Glutamatergic neuron (in vitro differentiated cells): ENCODE measurements around the gene GUCY1A2. TPM values are rescaled to one million over a fixed set of nuclear protein-coding genes. Genes with fewer than 3 reads are reported as not detected.

Experiments
- DNase-seq: peaks from one replicate; pipeline ENCODE4 v3.0.0; 2022
- H3K27ac Mint-ChIP-seq: one replicate; pipeline ENCODE4 v1.8.0; 2020; ENCODE audit warnings: mild to moderate bottlenecking, mixed read lengths, inconsistent platforms; ENCODE audit not compliant: unreplicated experiment
- H3K27me3 Mint-ChIP-seq: one replicate; pipeline ENCODE4 v1.8.0; 2020; ENCODE audit warnings: mild to moderate bottlenecking, moderate library complexity, mixed read lengths, inconsistent platforms; ENCODE audit not compliant: unreplicated experiment
- H3K36me3 Mint-ChIP-seq: one replicate; pipeline ENCODE4 v1.8.0; 2020; ENCODE audit warnings: mild to moderate bottlenecking, mixed read lengths, inconsistent platforms; ENCODE audit not compliant: unreplicated experiment
- H3K4me1 Mint-ChIP-seq: one replicate; pipeline ENCODE4 v1.8.0; 2020; ENCODE audit warnings: mild to moderate bottlenecking, low read depth, mixed read lengths, inconsistent platforms; ENCODE audit not compliant: unreplicated experiment
- H3K4me3 Mint-ChIP-seq: one replicate; pipeline ENCODE4 v1.8.0; 2020; ENCODE audit warnings: mild to moderate bottlenecking, mixed read lengths, inconsistent platforms; ENCODE audit not compliant: unreplicated experiment
- H3K9me3 Mint-ChIP-seq: one replicate; pipeline ENCODE4 v1.8.0; 2020; ENCODE audit warnings: mild to moderate bottlenecking, moderate library complexity, mixed read lengths, inconsistent platforms; ENCODE audit not compliant: unreplicated experiment
- CTCF ChIP-seq: fragments of 200-600 bp; sonication (generic); IDR thresholded peaks from one replicate; pipeline ENCODE4 v1.5.0; 2021; ENCODE audit not compliant: partially characterized antibody, unreplicated experiment
- total RNA-seq: library from RNA; stranded (reverse); fragmentation: NEBNext Ultra II Directional; extraction: Animal tissue kit (Norgen Biotek cat#: 25700); gene quantifications from one replicate; pipeline ENCODE4 v1.2.1, GENCODE V29; 2021; ENCODE audit not compliant: unreplicated experiment

GUCY1A2 gene
- total RNA-seq, 1 donor from 2014 or later = 20.3 TPM

- H3K4me3 Mint-ChIP-seq = no peak overlapping the region
- H3K36me3 Mint-ChIP-seq = peaks cover 5% of the 10 kb centered on the region
Observed at GRCh38 chr11:106632283-106632682, 386.0 kb downstream of the GUCY1A2 start.

GRCh38 chr11:106627694-106628093 lies 390.6 kb downstream of the GUCY1A2 start:
- no peak for DNase-seq
- Mint-ChIP-seq H3K27ac (no peak overlapping the region), H3K9me3 (no peaks in the 10 kb centered on the region), H3K4me3 (no peak overlapping the region), H3K4me1 (peaks cover 2% of the 10 kb centered on the region), H3K36me3 (peaks cover 5% of the 10 kb centered on the region), H3K27me3 (no peaks in the 10 kb centered on the region)
- TF ChIP-seq CTCF = no peak

More at GRCh38 chr11:106632283-106632682, 386.0 kb downstream of the GUCY1A2 start:
- DNase-seq = no peak
- Mint-ChIP-seq H3K9me3 (peaks cover 4% of the 10 kb centered on the region), H3K27ac (no peak overlapping the region), H3K27me3 (no peaks in the 10 kb centered on the region), H3K4me1 (peaks cover 4% of the 10 kb centered on the region)
- TF ChIP-seq CTCF = no peak

- no peak overlapping the region for H3K27ac Mint-ChIP-seq
- peaks cover 5% of the 10 kb centered on the region for H3K36me3 Mint-ChIP-seq
- no peaks in the 10 kb centered on the region for H3K27me3 Mint-ChIP-seq
- no peak for TF ChIP-seq CTCF
- H3K4me1 Mint-ChIP-seq = peaks cover 2% of the 10 kb centered on the region
- H3K9me3 Mint-ChIP-seq = no peaks in the 10 kb centered on the region
- no peak for DNase-seq
- no peak overlapping the region for H3K4me3 Mint-ChIP-seq
Observed at GRCh38 chr11:106625566-106625965, 392.7 kb downstream of the GUCY1A2 start.

GRCh38 chr11:106624377-106624776 lies 393.9 kb downstream of the GUCY1A2 start:
- no peaks in the 10 kb centered on the region for H3K9me3 Mint-ChIP-seq
- H3K36me3 Mint-ChIP-seq = peaks cover 5% of the 10 kb centered on the region
- H3K27ac Mint-ChIP-seq = no peak overlapping the region
- peaks cover 5% of the 10 kb centered on the region for H3K4me1 Mint-ChIP-seq
- TF ChIP-seq CTCF = no peak
- H3K27me3 Mint-ChIP-seq = no peaks in the 10 kb centered on the region
- no peak overlapping the region for H3K4me3 Mint-ChIP-seq
- DNase-seq = no peak
